IMR-90 (cell line): Measurements from ENCODE around the gene LTBP2. TPM values are rescaled to one million over a fixed set of nuclear protein-coding genes. Genes with fewer than 3 reads are reported as not detected.

Source experiments
- ATAC-seq: fragments of 200-7000 bp; cut with Tn5 transposase; 2 replicates; pipeline ENCODE4 v1.9.1; 2020; ENCODE audit warnings: low read depth, mild to moderate bottlenecking, moderate library complexity
- BruUV-seq: library from RNA; stranded (reverse); fragments of 400-500 nt; replicated peaks from 2 replicates; lab custom pipeline; 2021; lab: Mats Ljungman, UMichigan
- CTCF ChIA-PET: fragments of 300-600 bp; formaldehyde crosslinking; extraction: SDS; loops from one replicate; lab custom pipeline; 2021; ENCODE audit warnings: antibody characterized with exemption; lab: Yijun Ruan, JAX
- POLR2A ChIA-PET: fragments of 300-600 bp; sonication (Branson Sonifier 250); formaldehyde crosslinking; loops from one replicate; lab custom pipeline; 2022; ENCODE audit warnings: antibody characterized with exemption; ENCODE audit not compliant: unreplicated experiment; lab: Charles Lee
- DNase-seq: peaks from one replicate; pipeline ENCODE4 v3.0.0; 2013
- H2AFZ ChIP-seq: replicated peaks from 2 replicates; pipeline ENCODE3; 2013; ENCODE audit warnings: low read length, mild to moderate bottlenecking; ENCODE audit not compliant: poor library complexity
- H2AK5ac ChIP-seq: 2 replicates; pipeline ENCODE4 v1.6.1; 2013; ENCODE audit warnings: low read depth, low read length, inconsistent platforms
- H2AK9ac ChIP-seq: replicated peaks from 2 replicates; pipeline ENCODE3; 2013; ENCODE audit warnings: mild to moderate bottlenecking, low read depth, low read length, moderate library complexity; ENCODE audit not compliant: poor library complexity
- H2BK120ac ChIP-seq: 2 replicates; pipeline ENCODE4 v1.6.1; 2013; ENCODE audit warnings: low read depth, low read length, inconsistent platforms
- H2BK15ac ChIP-seq: 3 replicates; pipeline ENCODE4 v1.6.1; 2013; ENCODE audit warnings: low read depth, low read length, inconsistent platforms
- H2BK20ac ChIP-seq: 2 replicates; pipeline ENCODE4 v1.6.1; 2013; ENCODE audit warnings: low read depth, mild to moderate bottlenecking, inconsistent platforms, low read length, moderate library complexity
- H2BK5ac ChIP-seq: 2 replicates; pipeline ENCODE4 v1.6.1; 2013; ENCODE audit warnings: mild to moderate bottlenecking, low read depth, low read length, inconsistent platforms; ENCODE audit not compliant: poor library complexity, severe bottlenecking
- H3K14ac ChIP-seq: replicated peaks from 2 replicates; pipeline ENCODE4 v1.6.1; 2013; ENCODE audit warnings: low read depth, low read length, inconsistent platforms
- H3K18ac ChIP-seq: 2 replicates; pipeline ENCODE4 v1.6.1; 2013; ENCODE audit warnings: low read depth, low read length, control low read depth
- H3K23ac ChIP-seq: 2 replicates; pipeline ENCODE4 v1.6.1; 2013; ENCODE audit warnings: low read depth, low read length, inconsistent platforms
- H3K27ac ChIP-seq: 2 replicates; pipeline ENCODE4 v1.5.1; 2013; ENCODE audit warnings: mild to moderate bottlenecking, control low read depth, low read length; ENCODE audit not compliant: insufficient read depth
- H3K27me3 ChIP-seq: 2 replicates; pipeline ENCODE4 v1.6.1; 2013; ENCODE audit warnings: low read length; ENCODE audit not compliant: control insufficient read depth, insufficient read depth
- H3K36me3 ChIP-seq: 2 replicates; pipeline ENCODE4 v1.6.1; 2013; ENCODE audit warnings: low read length, mixed read lengths; ENCODE audit not compliant: control insufficient read depth, insufficient read depth
- H3K4ac ChIP-seq: 2 replicates; pipeline ENCODE4 v1.6.1; 2013; ENCODE audit warnings: low read depth, low read length, inconsistent platforms
- H3K4me1 ChIP-seq: 2 replicates; pipeline ENCODE4 v1.6.1; 2013; ENCODE audit warnings: low read length, mixed read lengths; ENCODE audit not compliant: control insufficient read depth, insufficient read depth
- H3K4me2 ChIP-seq: 2 replicates; pipeline ENCODE4 v1.6.1; 2013; ENCODE audit warnings: low read depth, mild to moderate bottlenecking, control low read depth, low read length, moderate library complexity
- H3K4me3 ChIP-seq: 2 replicates; pipeline ENCODE4 v1.5.1; 2013; ENCODE audit warnings: low read depth, mild to moderate bottlenecking, control low read depth, low read length, moderate library complexity; ENCODE audit not compliant: insufficient read depth
- H3K56ac ChIP-seq: 2 replicates; pipeline ENCODE4 v1.6.1; 2013; ENCODE audit warnings: low read length, inconsistent platforms; ENCODE audit not compliant: insufficient read depth; ENCODE audit errors: extremely low read depth
- H3K79me1 ChIP-seq, 2 experiments: 2 replicates each; pipeline ENCODE4 v1.6.1; 2013; ENCODE audit warnings: low read length in 2 of 2, inconsistent platforms in 1 of 2, low read depth in 1 of 2
- H3K9ac ChIP-seq: 2 replicates; pipeline ENCODE4 v1.6.1; 2013; ENCODE audit warnings: low read depth, low read length, control low read depth
- H3K9me1 ChIP-seq: 2 replicates; pipeline ENCODE4 v1.6.1; 2013; ENCODE audit warnings: low read length, inconsistent platforms; ENCODE audit not compliant: insufficient read depth
- H3K9me3 ChIP-seq: 2 replicates; pipeline ENCODE4 v1.6.1; 2013; ENCODE audit warnings: low read length; ENCODE audit not compliant: control insufficient read depth, insufficient read depth
- H4K20me1 ChIP-seq: 2 replicates; pipeline ENCODE4 v1.6.1; 2013; ENCODE audit warnings: low read length, inconsistent platforms; ENCODE audit not compliant: insufficient read depth
- H4K5ac ChIP-seq: 2 replicates; pipeline ENCODE4 v1.6.1; 2013; ENCODE audit warnings: mild to moderate bottlenecking, low read depth, low read length, control low read depth
- H4K8ac ChIP-seq, 2 experiments: 2 replicates each; pipeline ENCODE4 v1.6.1; 2013; ENCODE audit warnings: low read depth in 2 of 2, low read length in 2 of 2, control low read depth in 1 of 2, inconsistent platforms in 1 of 2
- H4K91ac ChIP-seq: 2 replicates; pipeline ENCODE4 v1.6.1; 2013; ENCODE audit warnings: low read depth, low read length, inconsistent platforms; ENCODE audit not compliant: insufficient read depth
- BHLHE40 ChIP-seq: fragments of 150-350 bp; IDR thresholded peaks from 2 replicates; pipeline ENCODE4 v1.6.1; 2016; ENCODE audit warnings: mild to moderate bottlenecking, low read depth, low read length
- CEBPB ChIP-seq: IDR thresholded peaks from 2 replicates; pipeline ENCODE4 v1.6.1; 2012; ENCODE audit warnings: low read depth, low read length, improper control_type of control experiment
- CHD1 ChIP-seq: IDR thresholded peaks from 2 replicates; pipeline ENCODE4 v1.6.1; 2012; ENCODE audit warnings: low read depth, low read length, improper control_type of control experiment
- FOS ChIP-seq: fragments of 150-350 bp; IDR thresholded peaks from 2 replicates; pipeline ENCODE4 v1.6.1; 2016; ENCODE audit warnings: low read depth, low read length
- MAFK ChIP-seq: IDR thresholded peaks from 2 replicates; pipeline ENCODE4 v1.6.1; 2012; ENCODE audit warnings: low read depth, low read length, improper control_type of control experiment
- MAZ ChIP-seq: IDR thresholded peaks from 2 replicates; pipeline ENCODE4 v1.6.1; 2012; ENCODE audit warnings: low read depth, mild to moderate bottlenecking, low read length, improper control_type of control experiment, moderate library complexity, borderline replicate concordance
- MXI1 ChIP-seq: IDR thresholded peaks from 2 replicates; pipeline ENCODE4 v1.6.1; 2012; ENCODE audit warnings: low read depth, mild to moderate bottlenecking, low read length, moderate library complexity, borderline replicate concordance
- NFE2L2 ChIP-seq: fragments of 150-350 bp; IDR thresholded peaks from 2 replicates; pipeline ENCODE4 v1.6.1; 2016; ENCODE audit warnings: low read depth, mild to moderate bottlenecking, low read length
- POLR2A ChIP-seq: IDR thresholded peaks from 2 replicates; pipeline ENCODE4 v1.6.1; 2012; ENCODE audit warnings: mild to moderate bottlenecking, low read depth, low read length
- RAD21 ChIP-seq: IDR thresholded peaks from 2 replicates; pipeline ENCODE4 v1.6.1; 2012; ENCODE audit warnings: low read length, improper control_type of control experiment
- RCOR1 ChIP-seq: IDR thresholded peaks from 2 replicates; pipeline ENCODE4 v1.6.1; 2012; ENCODE audit warnings: mild to moderate bottlenecking, low read length, improper control_type of control experiment; ENCODE audit not compliant: insufficient replicate concordance
- RFX5 ChIP-seq: IDR thresholded peaks from 2 replicates; pipeline ENCODE4 v1.8.0; 2012; ENCODE audit warnings: low read depth, mild to moderate bottlenecking, low read length, moderate library complexity
- SMC3 ChIP-seq: fragments of 150-350 bp; IDR thresholded peaks from 2 replicates; pipeline ENCODE4 v1.6.1; 2016; ENCODE audit warnings: low read depth, mild to moderate bottlenecking, antibody characterized with exemption, low read length, moderate library complexity
- WGBS, 2 experiments: methylation state at CpG; one replicate each; pipeline versions ENCODE4 v1.1.5 to v1.1.7; 2013; ENCODE audit warnings: missing lambda C conversion rate in 2 of 2; ENCODE audit not compliant: insufficient read length in 1 of 2; ENCODE audit errors: extremely low coverage in 2 of 2; 5-methylcytosine and 5-hydroxymethylcytosine counted together
- dilution Hi-C: fragments of 300-500 bp; cut with HindIII; formaldehyde crosslinking; loops from one replicate; pipeline ENCODE4 v1.14.3; 2018; ENCODE audit warnings: low sequenced_read_pairs; ENCODE audit not compliant: unreplicated experiment
- in situ Hi-C: fragments of 300-500 bp; cut with MboI; formaldehyde crosslinking; loops from 3 replicates; pipeline ENCODE4 v1.14.3; 2019; ENCODE audit warnings: low sequenced_read_pairs, inconsistent platforms, mixed read lengths
- intact Hi-C: fragments of 100-400 bp; cut with micrococcal nuclease; formaldehyde crosslinking; loops from 2 replicates; pipeline ENCODE4 v1.10.0; 2022
- polyA plus RNA-seq, 3 experiments: library from polyadenylated mRNA; depleted of rRNA; stranded (reverse); fragments of >200 nt; gene quantifications; 2 replicates each; pipeline ENCODE4 v1.2.3, GENCODE V29; 2012; ENCODE audit warnings: low replicate concordance in 1 of 3
- total RNA-seq: library from RNA; depleted of rRNA; stranded (reverse); fragments of >200 nt; gene quantifications from 2 replicates; pipeline ENCODE4 v1.2.3, GENCODE V29; 2012
- TF ChIP-seq, protein P1 (sequence below): fragments of 150-350 bp; IDR thresholded peaks from 2 replicates; pipeline ENCODE4 v1.6.1; 2016; ENCODE audit warnings: low read depth, mild to moderate bottlenecking, low read length, moderate library complexity, borderline replicate concordance
- TF ChIP-seq, protein P2 (sequence below): conservative IDR thresholded peaks from 2 replicates; pipeline ENCODE4 v1.5.1; 2012; ENCODE audit warnings: mild to moderate bottlenecking, low read depth, low read length, improper control_type of control experiment
- TF ChIP-seq, protein P3 (sequence below): fragments of 150-350 bp; IDR thresholded peaks from 2 replicates; pipeline ENCODE4 v1.6.1; 2017; ENCODE audit warnings: mild to moderate bottlenecking, antibody characterized with exemption, low read length, low read depth

The LTBP2 gene
- total and polyA plus RNA-seq, 2 of the 4 experiments (the other 2 are of a cell fraction) = 23.8 to 79.3 TPM

DNA sequence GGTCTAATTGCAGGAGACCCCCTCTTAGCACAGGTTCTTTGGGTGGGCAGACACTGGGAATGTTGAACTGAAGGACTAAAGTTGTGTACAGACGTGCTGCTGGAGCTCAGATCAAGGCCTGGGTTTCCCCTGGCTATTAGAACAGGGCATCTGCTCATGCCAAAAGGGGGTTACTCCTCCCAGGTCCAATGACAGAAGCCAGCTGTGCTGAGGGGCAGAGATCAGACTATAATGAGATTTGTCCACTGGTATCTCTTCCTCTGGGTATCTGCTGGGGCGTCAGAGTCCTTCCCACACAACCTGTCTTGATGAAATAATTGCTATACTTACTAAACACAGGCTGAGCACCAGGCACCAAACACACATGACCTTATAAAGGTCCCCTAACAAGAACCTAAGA is 42.6 kb downstream of the LTBP2 start:
- TF ChIP-seq, protein P1, sequence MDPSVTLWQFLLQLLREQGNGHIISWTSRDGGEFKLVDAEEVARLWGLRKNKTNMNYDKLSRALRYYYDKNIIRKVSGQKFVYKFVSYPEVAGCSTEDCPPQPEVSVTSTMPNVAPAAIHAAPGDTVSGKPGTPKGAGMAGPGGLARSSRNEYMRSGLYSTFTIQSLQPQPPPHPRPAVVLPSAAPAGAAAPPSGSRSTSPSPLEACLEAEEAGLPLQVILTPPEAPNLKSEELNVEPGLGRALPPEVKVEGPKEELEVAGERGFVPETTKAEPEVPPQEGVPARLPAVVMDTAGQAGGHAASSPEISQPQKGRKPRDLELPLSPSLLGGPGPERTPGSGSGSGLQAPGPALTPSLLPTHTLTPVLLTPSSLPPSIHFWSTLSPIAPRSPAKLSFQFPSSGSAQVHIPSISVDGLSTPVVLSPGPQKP = no peak
- TF ChIP-seq BHLHE40 = no peak
- no peak for TF ChIP-seq SMC3
- no peak for TF ChIP-seq POLR2A
- TF ChIP-seq RFX5 = no peak
- no peak for TF ChIP-seq MXI1
- no peak for TF ChIP-seq RCOR1
- TF ChIP-seq MAZ = no peak
- TF ChIP-seq RAD21 = no peak
- no peak for TF ChIP-seq MAFK
- TF ChIP-seq CEBPB = no peak
- TF ChIP-seq NFE2L2 = no peak
- TF ChIP-seq, protein P2, sequence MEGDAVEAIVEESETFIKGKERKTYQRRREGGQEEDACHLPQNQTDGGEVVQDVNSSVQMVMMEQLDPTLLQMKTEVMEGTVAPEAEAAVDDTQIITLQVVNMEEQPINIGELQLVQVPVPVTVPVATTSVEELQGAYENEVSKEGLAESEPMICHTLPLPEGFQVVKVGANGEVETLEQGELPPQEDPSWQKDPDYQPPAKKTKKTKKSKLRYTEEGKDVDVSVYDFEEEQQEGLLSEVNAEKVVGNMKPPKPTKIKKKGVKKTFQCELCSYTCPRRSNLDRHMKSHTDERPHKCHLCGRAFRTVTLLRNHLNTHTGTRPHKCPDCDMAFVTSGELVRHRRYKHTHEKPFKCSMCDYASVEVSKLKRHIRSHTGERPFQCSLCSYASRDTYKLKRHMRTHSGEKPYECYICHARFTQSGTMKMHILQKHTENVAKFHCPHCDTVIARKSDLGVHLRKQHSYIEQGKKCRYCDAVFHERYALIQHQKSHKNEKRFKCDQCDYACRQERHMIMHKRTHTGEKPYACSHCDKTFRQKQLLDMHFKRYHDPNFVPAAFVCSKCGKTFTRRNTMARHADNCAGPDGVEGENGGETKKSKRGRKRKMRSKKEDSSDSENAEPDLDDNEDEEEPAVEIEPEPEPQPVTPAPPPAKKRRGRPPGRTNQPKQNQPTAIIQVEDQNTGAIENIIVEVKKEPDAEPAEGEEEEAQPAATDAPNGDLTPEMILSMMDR = no peak
- TF ChIP-seq FOS = no peak
- TF ChIP-seq, protein P3, sequence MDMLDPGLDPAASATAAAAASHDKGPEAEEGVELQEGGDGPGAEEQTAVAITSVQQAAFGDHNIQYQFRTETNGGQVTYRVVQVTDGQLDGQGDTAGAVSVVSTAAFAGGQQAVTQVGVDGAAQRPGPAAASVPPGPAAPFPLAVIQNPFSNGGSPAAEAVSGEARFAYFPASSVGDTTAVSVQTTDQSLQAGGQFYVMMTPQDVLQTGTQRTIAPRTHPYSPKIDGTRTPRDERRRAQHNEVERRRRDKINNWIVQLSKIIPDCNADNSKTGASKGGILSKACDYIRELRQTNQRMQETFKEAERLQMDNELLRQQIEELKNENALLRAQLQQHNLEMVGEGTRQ = no peak
- no peak for TF ChIP-seq CHD1
- H2BK120ac ChIP-seq = peak overlapping the region; percentile 98
- peak overlapping the region; percentile 97 for H3K14ac ChIP-seq
- peak overlapping the region; percentile 95 for H3K23ac ChIP-seq
- H3K9ac ChIP-seq = no peak overlapping the region
- no peaks in the 10 kb centered on the region; the same call in 1 of the 2 replicates for H4K20me1 ChIP-seq
- H3K4me1 ChIP-seq = peaks cover 52% of the 10 kb centered on the region
- no CpG with 5 or more reads among the region's 2 CpGs for WGBS, 2 experiments
- peaks cover 24 to 77% of the 10 kb centered on the region in 2 experiments for H3K79me1 ChIP-seq
- no peak for ATAC-seq
- in situ Hi-C loops (no loop called here), dilution Hi-C loops (no loop called here), intact Hi-C loops (no loop called here)
- DNase-seq = no peak
- H3K27me3 ChIP-seq = no peaks in the 10 kb centered on the region
- H3K56ac ChIP-seq = peak overlapping the region; percentile 41; the same call in 1 of the 2 replicates
- H3K27ac ChIP-seq = peak overlapping the region; percentile 91; the same call in 1 of the 2 replicates
- no peaks in the 10 kb centered on the region for H3K36me3 ChIP-seq
- no peaks in the 10 kb centered on the region for H3K9me3 ChIP-seq
- peak overlapping the region; percentile 94 for H2AK9ac ChIP-seq
- peak overlapping the region; percentile 95 for H4K5ac ChIP-seq
- peak overlapping the region; percentile 46 for H2AFZ ChIP-seq
- no peak overlapping the region for H3K4me2 ChIP-seq
- ChIA-PET POLR2A (interaction anchor here (0.7 kb wide), 1 partner anchor 50 kb away, joined by 3 read pairs; no protein-coding TSS in a partner anchor), CTCF (interaction anchor here (0.8 kb wide), 1 partner anchor 14 kb away, joined by 3 read pairs; no protein-coding TSS in a partner anchor)
- peak overlapping the region; percentile 89; the same call in 2 of the 3 replicates for H2BK15ac ChIP-seq
- H3K18ac ChIP-seq = peak overlapping the region; percentile 92
- no TSS peak for BruUV-seq
- peak overlapping the region; percentile 68 to 89 for H4K8ac ChIP-seq
- H3K9me1 ChIP-seq = peaks cover 58% of the 10 kb centered on the region
- H2BK20ac ChIP-seq = peak overlapping the region; percentile 84
- peak overlapping the region; percentile 100 for H2BK5ac ChIP-seq
- peak overlapping the region; percentile 98 for H3K4ac ChIP-seq
- peak overlapping the region; percentile 93 for H4K91ac ChIP-seq
- no peak overlapping the region for H3K4me3 ChIP-seq
- peak overlapping the region; percentile 95 for H2AK5ac ChIP-seq
